B cell (primary cell): ENCODE results near the gene ITLN2.

Experiments
- EZH2 ChIP-seq: IDR thresholded peaks from 2 replicates; pipeline ENCODE4 v1.6.1; 2012; ENCODE audit warnings: borderline replicate concordance, low read depth, mild to moderate bottlenecking, moderate library complexity, low read length; ENCODE audit not compliant: insufficient read depth, poor library complexity, severe bottlenecking
- TF ChIP-seq, protein P1 (sequence below): fragments of 200-600 bp; IDR thresholded peaks from one replicate; pipeline ENCODE4 v1.8.0; 2022; ENCODE audit warnings: antibody characterized with exemption, mild to moderate bottlenecking

DNA sequence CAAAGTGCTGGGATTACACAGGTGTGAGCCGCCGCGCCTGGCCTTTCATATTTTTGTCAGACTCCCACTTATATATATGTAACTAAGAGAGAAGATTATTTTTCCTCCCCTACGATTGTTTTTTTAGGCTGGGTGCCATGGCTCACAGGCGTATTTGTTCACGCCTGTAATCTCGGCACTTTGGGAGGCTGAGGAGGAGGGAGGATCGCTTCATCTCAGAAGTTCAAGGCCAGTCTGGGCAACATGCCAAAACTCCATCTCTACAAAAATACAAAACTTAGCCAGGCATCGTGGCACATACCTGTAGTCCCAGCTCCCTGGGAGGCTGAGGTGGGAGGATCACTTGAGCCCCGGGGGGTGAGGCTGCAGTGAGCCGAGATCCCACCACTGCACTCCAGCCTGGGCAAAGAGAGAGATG, 23.9 kb upstream of the ITLN2 start:
- TF ChIP-seq EZH2: no peak
- TF ChIP-seq, protein P1, sequence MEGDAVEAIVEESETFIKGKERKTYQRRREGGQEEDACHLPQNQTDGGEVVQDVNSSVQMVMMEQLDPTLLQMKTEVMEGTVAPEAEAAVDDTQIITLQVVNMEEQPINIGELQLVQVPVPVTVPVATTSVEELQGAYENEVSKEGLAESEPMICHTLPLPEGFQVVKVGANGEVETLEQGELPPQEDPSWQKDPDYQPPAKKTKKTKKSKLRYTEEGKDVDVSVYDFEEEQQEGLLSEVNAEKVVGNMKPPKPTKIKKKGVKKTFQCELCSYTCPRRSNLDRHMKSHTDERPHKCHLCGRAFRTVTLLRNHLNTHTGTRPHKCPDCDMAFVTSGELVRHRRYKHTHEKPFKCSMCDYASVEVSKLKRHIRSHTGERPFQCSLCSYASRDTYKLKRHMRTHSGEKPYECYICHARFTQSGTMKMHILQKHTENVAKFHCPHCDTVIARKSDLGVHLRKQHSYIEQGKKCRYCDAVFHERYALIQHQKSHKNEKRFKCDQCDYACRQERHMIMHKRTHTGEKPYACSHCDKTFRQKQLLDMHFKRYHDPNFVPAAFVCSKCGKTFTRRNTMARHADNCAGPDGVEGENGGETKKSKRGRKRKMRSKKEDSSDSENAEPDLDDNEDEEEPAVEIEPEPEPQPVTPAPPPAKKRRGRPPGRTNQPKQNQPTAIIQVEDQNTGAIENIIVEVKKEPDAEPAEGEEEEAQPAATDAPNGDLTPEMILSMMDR: no peak
